NK-92 (cell line): ENCODE results near the gene XYLT1.

Source experiments
- DNase-seq: peaks from one replicate; lab custom pipeline; 2025; ENCODE audit not compliant: unreplicated experiment; lab: John Stamatoyannopoulos, UW

XYLT1 gene

GRCh38 chr16:17403859-17404545 lies 66.8 kb downstream of the XYLT1 start:
- DNase-seq, result no peak

GRCh38 chr16:17403156-17403809 lies 67.5 kb downstream of the XYLT1 start:
- DNase-seq, result no peak

- DNase-seq, result no peak
These were observed 73.3 kb downstream of the XYLT1 start for GRCh38 chr16:17397499-17397891.

GRCh38 chr16:17396762-17397498 lies 73.8 kb downstream of the XYLT1 start:
- DNase-seq, result no peak

GRCh38 chr16:17395849-17396480 lies 74.8 kb downstream of the XYLT1 start:
- DNase-seq, result no peak

GRCh38 chr16:17392857-17393692 lies 77.7 kb downstream of the XYLT1 start:
- no peak for DNase-seq

GRCh38 chr16:17392127-17392856 lies 78.5 kb downstream of the XYLT1 start:
- no peak for DNase-seq

GRCh38 chr16:17391715-17392114 lies 79.0 kb downstream of the XYLT1 start:
- DNase-seq, result no peak

- DNase-seq, result no peak
These were observed 81.4 kb downstream of the XYLT1 start for GRCh38 chr16:17389384-17389783.

GRCh38 chr16:17387256-17387655 lies 83.5 kb downstream of the XYLT1 start:
- DNase-seq, result no peak

GRCh38 chr16:17386229-17386628 lies 84.5 kb downstream of the XYLT1 start:
- DNase-seq, result no peak

- no peak for DNase-seq
These were observed 86.3 kb downstream of the XYLT1 start for GRCh38 chr16:17384471-17384870.

- DNase-seq, result no peak
These were observed 87.6 kb downstream of the XYLT1 start for GRCh38 chr16:17382949-17383863.

GRCh38 chr16:17382514-17382913 lies 88.2 kb downstream of the XYLT1 start:
- no peak for DNase-seq

GRCh38 chr16:17381784-17382183 lies 89.0 kb downstream of the XYLT1 start:
- DNase-seq, result no peak

GRCh38 chr16:17380613-17381012 lies 90.1 kb downstream of the XYLT1 start:
- DNase-seq, result no peak

GRCh38 chr16:17379121-17379571 lies 91.6 kb downstream of the XYLT1 start:
- DNase-seq, result no peak

GRCh38 chr16:17377360-17378324 lies 93.1 kb downstream of the XYLT1 start:
- no peak for DNase-seq
